K562 (cell line): ENCODE results near the gene PLCB1. TPM values are rescaled to one million over a fixed set of nuclear protein-coding genes. Genes with fewer than 3 reads are reported as not detected.

Source experiments
- ATAC-seq: fragments of 200-7000 bp; cut with Tn5 transposase; 3 replicates; pipeline ENCODE4 v1.9.1; 2020; ENCODE audit warnings: moderate library complexity
- BruUV-seq: library from RNA; stranded (reverse); fragments of 400-500 nt; replicated peaks from 2 replicates; lab custom pipeline; 2021; lab: Mats Ljungman, UMichigan
- CTCF ChIA-PET: fragments of 300-600 bp; formaldehyde crosslinking; extraction: SDS; loops from one replicate; lab custom pipeline; 2021; ENCODE audit warnings: low intra/inter-chr PET ratio; lab: Yijun Ruan, JAX
- POLR2A ChIA-PET: fragments of 300-600, 350-650 bp; sonication (Branson Sonifier 250); formaldehyde crosslinking; extraction: SDS; loops from one replicate; lab custom pipeline; 2021; ENCODE audit warnings: antibody characterized with exemption, inconsistent platforms; lab: Yijun Ruan, JAX
- DNase-seq, 4 experiments: peaks; one replicate each; pipeline versions ENCODE4 v3.0.0 to v3.0.0-alpha.2; 2011 to 2018; ENCODE audit warnings: low spot score in 3 of 4, mixed read lengths in 3 of 4; ENCODE audit errors: extremely low read depth in 1 of 4
- FAIRE-seq: peaks from 2 replicates; lab custom pipeline; 2011; peaks lifted over from hg19 to GRCh38; lab: Jason Lieb, UNC
- H2AFZ ChIP-seq: 2 replicates; pipeline ENCODE4 v1.6.0; 2011; ENCODE audit warnings: low read depth, low read length, control low read depth, inconsistent platforms
- H3K27ac ChIP-seq: fragments of 200-600 bp; 3 replicates; pipeline ENCODE4 v1.8.0; 2011; ENCODE audit warnings: low read depth, mild to moderate bottlenecking, control low read depth, inconsistent platforms, low read length, moderate library complexity, mixed read lengths; ENCODE audit errors: extremely low read depth
- H3K27me3 ChIP-seq, 2 experiments: fragments of 300-600 bp in 1 of 2; 2 replicates in 1 of 2; 3 replicates in 1 of 2; pipeline versions ENCODE4 v1.6.0 to v1.8.0; 2011; ENCODE audit warnings: inconsistent platforms in 2 of 2, low read length in 2 of 2, mild to moderate bottlenecking in 1 of 2, mixed read lengths in 1 of 2, moderate library complexity in 1 of 2; ENCODE audit not compliant: control insufficient read depth in 2 of 2, insufficient read depth in 2 of 2
- H3K36me3 ChIP-seq: fragments of 300-600 bp; 3 replicates; pipeline ENCODE4 v1.8.0; 2011; ENCODE audit warnings: mild to moderate bottlenecking, low read length, inconsistent platforms; ENCODE audit not compliant: control insufficient read depth, insufficient read depth
- H3K4me1 ChIP-seq, 2 experiments: fragments of 200-600 bp in 1 of 2; replicated peaks in 1 of 2; 2 replicates in 1 of 2; 3 replicates in 1 of 2; pipeline versions ENCODE4 v1.5.1 to v1.8.0; 2011; ENCODE audit warnings: inconsistent platforms in 2 of 2, low read length in 2 of 2, mild to moderate bottlenecking in 1 of 2, mixed read lengths in 1 of 2, moderate library complexity in 1 of 2; ENCODE audit not compliant: control insufficient read depth in 2 of 2, insufficient read depth in 2 of 2
- H3K4me2 ChIP-seq: 2 replicates; pipeline ENCODE4 v1.6.1; 2011; ENCODE audit warnings: low read length, control low read depth, inconsistent platforms, mixed read lengths; ENCODE audit not compliant: insufficient read depth
- H3K4me3 ChIP-seq: fragments of 200-600 bp; sonication (generic), shearing (Covaris generic); 2 replicates; pipeline ENCODE4 v1.5.1; 2016; ENCODE audit warnings: control low read depth, inconsistent platforms
- H3K79me2 ChIP-seq: fragments of 200-600 bp; 3 replicates; pipeline ENCODE4 v1.8.0; 2011; ENCODE audit warnings: low read length, inconsistent platforms; ENCODE audit not compliant: control insufficient read depth, insufficient read depth
- H3K9ac ChIP-seq, 2 experiments: 2 replicates each; pipeline versions ENCODE4 v1.6.0 to v1.6.1; 2011; ENCODE audit warnings: low read depth in 2 of 2, low read length in 2 of 2, control low read depth in 1 of 2, inconsistent platforms in 1 of 2, mild to moderate bottlenecking in 1 of 2, mixed read lengths in 1 of 2; ENCODE audit not compliant: insufficient read depth in 1 of 2
- H3K9me1 ChIP-seq: one replicate; pipeline ENCODE4 v1.6.0; 2011; ENCODE audit warnings: inconsistent platforms, mild to moderate bottlenecking, low read length, moderate library complexity; ENCODE audit not compliant: control insufficient read depth, insufficient read depth
- H3K9me3 ChIP-seq: replicated peaks from 2 replicates; pipeline ENCODE4 v1.5.1; 2011; ENCODE audit warnings: low read depth, low read length, inconsistent platforms; ENCODE audit not compliant: control insufficient read depth, insufficient read depth
- H4K20me1 ChIP-seq: replicated peaks from 2 replicates; pipeline ENCODE4 v1.6.1; 2011; ENCODE audit warnings: low read length, inconsistent platforms, mixed read lengths; ENCODE audit not compliant: control insufficient read depth, insufficient read depth
- CBX8 ChIP-seq: fragments of 200-600 bp; sonication (generic); IDR thresholded peaks from 2 replicates; pipeline ENCODE4 v1.6.1; 2012; ENCODE audit warnings: borderline replicate concordance, mixed run types, low read depth, mild to moderate bottlenecking, moderate library complexity, mixed read lengths, low read length, control low read depth, inconsistent platforms; ENCODE audit not compliant: poor library complexity, severe bottlenecking; ENCODE audit errors: extremely low read depth
- FOXM1 ChIP-seq, 2 experiments: fragments of 450-650 bp in 1 of 2; sonication (generic) in 1 of 2; formaldehyde crosslinking in 1 of 2; IDR thresholded peaks; 2 replicates each; pipeline versions ENCODE4 v1.6.1 to v1.9.0; 2017 to 2022; ENCODE audit warnings: low read depth in 2 of 2, mild to moderate bottlenecking in 2 of 2, missing genetic modification reagents in 1 of 2, moderate library complexity in 1 of 2
- MCM3 ChIP-seq: fragments of 450-650 bp; IDR thresholded peaks from 2 replicates; pipeline ENCODE4 v1.6.1; 2016
- MTA1 ChIP-seq: fragments of 450-650 bp; IDR thresholded peaks from 2 replicates; pipeline ENCODE4 v1.6.1; 2017; ENCODE audit warnings: borderline replicate concordance
- POLR2A ChIP-seq: fragments of 450-650 bp; conservative IDR thresholded peaks from 2 replicates; pipeline ENCODE4 v1.6.1; 2016
- SIX5 ChIP-seq, 2 experiments: IDR thresholded peaks; 2 replicates each; pipeline ENCODE4 v1.6.1; 2011; ENCODE audit warnings: low read length in 2 of 2, borderline replicate concordance in 1 of 2, low read depth in 1 of 2, mild to moderate bottlenecking in 1 of 2, moderate library complexity in 1 of 2; ENCODE audit not compliant: insufficient read depth in 1 of 2
- SNIP1 ChIP-seq: fragments of 450-650 bp; IDR thresholded peaks from 2 replicates; pipeline ENCODE4 v1.7.1; 2017; ENCODE audit warnings: low read depth, mild to moderate bottlenecking
- XRCC4 ChIP-seq: IDR thresholded peaks from one replicate; pipeline ENCODE4 v1.6.1; 2011; ENCODE audit not compliant: insufficient read depth, insufficient read length; ENCODE audit errors: extremely low read depth
- ZBTB12 ChIP-seq: fragments of 250-450 bp; sonication (Bioruptor Pico); IDR thresholded peaks from 2 replicates; pipeline ENCODE4 v1.4.0; 2020
- ZNF561 ChIP-seq: fragments of 450-650 bp; formaldehyde crosslinking; conservative IDR thresholded peaks from 2 replicates; pipeline ENCODE4 v1.4.0; 2020; ENCODE audit warnings: mild to moderate bottlenecking, moderate library complexity
- in situ Hi-C: fragments of 300-500 bp; cut with MboI; formaldehyde crosslinking; loops from 4 replicates; pipeline ENCODE4 v1.15.0; 2018; ENCODE audit warnings: inconsistent platforms, mixed read lengths
- intact Hi-C: fragments of 100-400 bp; cut with micrococcal nuclease; formaldehyde crosslinking; loops from 2 replicates; pipeline ENCODE4 v1.14.2; 2022
- polyA plus RNA-seq, 8 experiments: library from polyadenylated mRNA; depleted of rRNA in 4 of 8; stranded (reverse) in 5 of 8; unstranded in 3 of 8; fragments of >200 nt; fragmentation: Nextera tagmentation in 2 of 8; fragmentation: Illumina TruSeq in 1 of 8; extraction: Ambion mirVana in 2 of 8; extraction: Trizol in 1 of 8; gene quantifications; 2 replicates each; pipeline versions ENCODE4 v1.2.1 to v1.2.3, GENCODE V29; 2011 to 2014; ENCODE audit warnings: inconsistent platforms in 1 of 8, missing spikeins in 1 of 8
- total RNA-seq, 7 experiments: library from RNA; depleted of rRNA in 6 of 7; stranded (reverse); fragments of >200 nt in 6 of 7; fragmentation: Illumina TruSeq in 2 of 7; extraction: Trizol in 2 of 7; gene quantifications; 2 replicates each; pipeline versions ENCODE4 v1.2.1 to v1.2.3, GENCODE V29; 2011 to 2021; ENCODE audit warnings: low replicate concordance in 1 of 7

PLCB1 gene
- total and polyA plus RNA-seq, 9 of the 15 experiments (the other 6 are each of a cell fraction or from before 2014, with no cell fraction given): 0.34 to 3.1 (median 1.3) TPM

GRCh38 chr20:8777911-8778310 lies 645.8 kb downstream of the PLCB1 start (continued):
- TF ChIP-seq ZBTB12 (CRISPR knock-in tag) (no peak), MTA1 (no peak), POLR2A (no peak), MCM3 (no peak), ZNF561 (CRISPR knock-in tag) (no peak)

GRCh38 chr20:8778387-8778786 lies 646.3 kb downstream of the PLCB1 start:
- H3K4me2 ChIP-seq: no peak overlapping the region
- no peaks in the 10 kb centered on the region for H3K9me3 ChIP-seq
- H3K36me3 ChIP-seq: no peaks in the 10 kb centered on the region
- no peaks in the 10 kb centered on the region for H3K27me3 ChIP-seq
- TF ChIP-seq SIX5 (IDR thresholded peaks at IDR 0.05; ENCODE audit: borderline replicate concordance in 1 of 2, insufficient read depth in 1 of 2, low read depth in 1 of 2, low read length in 2 of 2) (no peak), SNIP1 (no peak), XRCC4 (no peak), CBX8 (no peak), FOXM1 (IDR thresholded peaks at IDR 0.05; ENCODE audit: low read depth) (no peak), FOXM1 (CRISPR knock-in tag; IDR thresholded peaks at IDR 0.05; ENCODE audit: low read depth) (no peak)
- no peak for FAIRE-seq
- intact Hi-C loops: no loop called here
- H3K9me1 ChIP-seq: no peaks in the 10 kb centered on the region
- DNase-seq: no peak
- no peak overlapping the region for H2AFZ ChIP-seq
- no peak for ATAC-seq
- H3K9ac ChIP-seq: no peak overlapping the region
- no peaks in the 10 kb centered on the region for H4K20me1 ChIP-seq
- in situ Hi-C loops: no loop called here
- CTCF ChIA-PET: no interaction called here
- H3K27ac ChIP-seq: no peak overlapping the region
- H3K79me2 ChIP-seq: no peaks in the 10 kb centered on the region
- no peak overlapping the region for H3K4me3 ChIP-seq
- POLR2A ChIA-PET: no interaction called here
- BruUV-seq: no TSS peak
- no peaks in the 10 kb centered on the region for H3K4me1 ChIP-seq
